Stomach (tissue), 4 donors: ENCODE results near the gene DNASE2.

Experiments
- CTCF ChIP-seq, 7 experiments: fragments of 450-650 bp in 4 of 7; fragments of 200-600 bp in 3 of 7; sonication (generic) in 3 of 7; IDR thresholded peaks; one replicate each; pipeline ENCODE4 v1.5.1; 2016 to 2019; ENCODE audit warnings: antibody characterized with exemption in 7 of 7, control low read depth in 2 of 7, mild to moderate bottlenecking in 1 of 7
- EP300 ChIP-seq: sonication (generic); formaldehyde crosslinking; IDR thresholded peaks from one replicate; pipeline ENCODE4 v1.6.1; 2017; ENCODE audit warnings: antibody characterized with exemption

- no peak for TF ChIP-seq CTCF (IDR thresholded peaks at IDR 0.05)
- no peak for TF ChIP-seq EP300
Measured at GRCh38 chr19:12842511-12842910, 38.7 kb downstream of the DNASE2 start.
